22Rv1 (cell line): Measurements from ENCODE around the gene SYTL3.
"Not testable (repeated sequence)": the region's sequence is repeated elsewhere in the genome, so short reads cannot be mapped to it uniquely, and the experiment has no call there.

Experiments
- CTCF ChIP-seq: fragments of 450-650 bp; IDR thresholded peaks from 2 replicates; pipeline ENCODE4 v1.5.1; 2017; ENCODE audit warnings: mild to moderate bottlenecking
- ZFX ChIP-seq: fragments of 450-650 bp; IDR thresholded peaks from 2 replicates; pipeline ENCODE4 v1.6.1; 2017; ENCODE audit warnings: antibody characterized with exemption, borderline replicate concordance

GRCh38 chr6:158656986-158657385 lies 7.1 kb downstream of the SYTL3 start:
- not testable (repeated sequence) for TF ChIP-seq CTCF, ZFX
